Measurements from ENCODE around the gene EPHB3. TPM values are rescaled to one million over a fixed set of nuclear protein-coding genes. Genes with fewer than 3 reads are reported as not detected.

The EPHB3 gene
- total and polyA plus RNA-seq, 12 donors: 0.38 to 4.0 (median 1.5) TPM

- no peaks in the 10 kb centered on the region for H3K36me3 ChIP-seq
- 80 to 85% methylated on average over 6 of the region's 6 CpGs for WGBS, 2 donors
- peaks cover 6 to 40% (median 21%) of the 10 kb centered on the region in 9 donors for H3K4me1 ChIP-seq
- no peak for TF ChIP-seq CTCF (IDR thresholded peaks at IDR 0.05)
- no peak for ATAC-seq
- no peak overlapping the region for H3K27ac ChIP-seq
- no peak overlapping the region for H3K4me3 ChIP-seq
- H3K27me3 ChIP-seq: peaks cover 0 to 71% (median 43%) of the 10 kb centered on the region in 7 donors
- no peaks in the 10 kb centered on the region for H3K9me3 ChIP-seq
- DNase-seq: no peak
- intact Hi-C loops (cut with DNase I): no loop called here
These were observed 2.9 kb upstream of the EPHB3 start for GRCh38 chr3:184558726-184559125.

GRCh38 chr3:184559336-184559735 lies 2.2 kb upstream of the EPHB3 start:
- Histone ChIP-seq H3K36me3 (no peaks in the 10 kb centered on the region), H3K27me3 (peaks cover 0 to 65% (median 43%) of the 10 kb centered on the region in 7 donors), H3K4me1 (peaks cover 6 to 40% (median 21%) of the 10 kb centered on the region in 9 donors), H3K9me3 (no peaks in the 10 kb centered on the region), H3K27ac (no peak overlapping the region), H3K4me3 (no peak overlapping the region)
- ATAC-seq (no peak), DNase-seq (no peak)
- TF ChIP-seq CTCF (IDR thresholded peaks at IDR 0.05): no peak
- 83 to 89% methylated on average over 11 of the region's 11 CpGs for WGBS, 2 donors
- intact Hi-C loops (cut with DNase I): no loop called here

- Histone ChIP-seq H3K9me3 (no peaks in the 10 kb centered on the region), H3K27ac (no peak overlapping the region), H3K27me3 (peaks cover 0 to 55% (median 36%) of the 10 kb centered on the region in 7 donors), H3K4me1 (peaks cover 6 to 50% (median 24%) of the 10 kb centered on the region in 9 donors), H3K4me3 (peak overlapping the region in 2 of 10 donors; percentile 66 to 77), H3K36me3 (no peaks in the 10 kb centered on the region)
- ATAC-seq (no peak), DNase-seq (no peak)
- TF ChIP-seq CTCF (IDR thresholded peaks at IDR 0.05): no peak
- 88 to 96% methylated on average over 3 of the region's 3 CpGs for WGBS, 2 donors
- intact Hi-C loops (cut with DNase I): no loop called here
These were observed 1.1 kb upstream of the EPHB3 start for GRCh38 chr3:184560531-184560930.

GRCh38 chr3:184561913-184562877 lies 610 bp downstream of the EPHB3 start:
- peak overlapping the region; percentile 47 to 77 (median 68) for H3K4me3 ChIP-seq
- H3K4me1 ChIP-seq: peaks cover 6 to 49% (median 20%) of the 10 kb centered on the region in 9 donors
- intact Hi-C loops (cut with DNase I): loop anchor here in 7 of 10 donors (1.0 to 2.0 kb wide), 5 partner anchors 165 to 217 kb away; no protein-coding TSS in a partner anchor
- DNase-seq (no peak), ATAC-seq (peak in 4 of 8 donors; percentile 7 to 24 (median 14))
- no peaks in the 10 kb centered on the region for H3K9me3 ChIP-seq
- WGBS, 2 donors: 3 to 5% methylated on average over 104 to 109 of the region's 109 CpGs
- peak overlapping the region in 7 of 10 donors; percentile 45 to 77 (median 63) for H3K27ac ChIP-seq
- TF ChIP-seq CTCF (IDR thresholded peaks at IDR 0.05): no peak
- no peaks in the 10 kb centered on the region for H3K36me3 ChIP-seq
- peaks cover 0 to 45% (median 19%) of the 10 kb centered on the region in 7 donors for H3K27me3 ChIP-seq

All from heart right ventricle (tissue), 16 donors.